A549 (cell line): ENCODE measurements around the gene BCO1. TPM values are rescaled to one million over a fixed set of nuclear protein-coding genes. Genes with fewer than 3 reads are reported as not detected.

Source experiments
- ATAC-seq, 2 experiments: fragments of 200-7000 bp in 1 of 2; fragments of >200 bp in 1 of 2; cut with Nextera tagmentation in 1 of 2; cut with Tn5 transposase in 1 of 2; 3 replicates each; pipeline versions ENCODE4 v1.8.0 to v1.9.1; 2018 to 2020; ENCODE audit warnings: mild to moderate bottlenecking in 1 of 2, moderate library complexity in 1 of 2
- CTCF ChIA-PET: fragments of 300-600 bp; sonication (Branson Sonifier 250); formaldehyde crosslinking; extraction: SDS; loops from one replicate; lab custom pipeline; 2021; ENCODE audit warnings: antibody characterized with exemption, inconsistent platforms; lab: Yijun Ruan, JAX
- POLR2A ChIA-PET: fragments of 350-600 bp; formaldehyde crosslinking; extraction: SDS; loops from one replicate; lab custom pipeline; 2021; ENCODE audit warnings: antibody characterized with exemption, inconsistent platforms; lab: Yijun Ruan, JAX
- DNase-seq, 2 experiments: peaks; one replicate each; pipeline versions ENCODE4 v3.0.0 to v3.0.0-alpha.2; 2011 to 2016; ENCODE audit warnings: low read depth in 1 of 2, low spot score in 1 of 2
- FAIRE-seq: peaks from 2 replicates; lab custom pipeline; 2011; peaks lifted over from hg19 to GRCh38; lab: Jason Lieb, UNC
- H3K27ac ChIP-seq, 2 experiments: fragments of >200 bp; sonication (Bioruptor Twin); formaldehyde crosslinking; 3 replicates each; pipeline ENCODE4 v1.5.1; 2016 to 2017
- H3K4me1 ChIP-seq: fragments of >200 bp; sonication (Bioruptor Twin); formaldehyde crosslinking; 3 replicates; pipeline ENCODE4 v1.6.1; 2016
- H3K4me2 ChIP-seq: fragments of >200 bp; sonication (Bioruptor Twin); formaldehyde crosslinking; 3 replicates; pipeline ENCODE4 v1.6.1; 2016
- H3K4me3 ChIP-seq: fragments of >200 bp; sonication (Bioruptor Twin); formaldehyde crosslinking; 3 replicates; pipeline ENCODE4 v1.5.1; 2016
- H3K9me3 ChIP-seq: fragments of >200 bp; sonication (Bioruptor Twin); formaldehyde crosslinking; 3 replicates; pipeline ENCODE4 v1.6.1; 2016
- BHLHE40 ChIP-seq: IDR thresholded peaks from 2 replicates; pipeline ENCODE4 v1.6.1; 2012; ENCODE audit warnings: low read depth, low read length, inconsistent platforms
- CBX2 ChIP-seq: fragments of 200-600 bp; sonication (generic); IDR thresholded peaks from 2 replicates; pipeline ENCODE4 v1.6.1; 2016; ENCODE audit warnings: low read depth, mild to moderate bottlenecking, borderline replicate concordance
- CHD4 ChIP-seq: fragments of 200-600 bp; sonication (generic); IDR thresholded peaks from 2 replicates; pipeline ENCODE4 v1.6.1; 2016; ENCODE audit warnings: antibody characterized with exemption, mild to moderate bottlenecking, borderline replicate concordance
- EHMT2 ChIP-seq: fragments of 200-600 bp; sonication (generic); IDR thresholded peaks from 2 replicates; pipeline ENCODE4 v1.6.1; 2016; ENCODE audit warnings: antibody characterized with exemption, low read depth, mild to moderate bottlenecking, moderate library complexity
- GATA3 ChIP-seq: IDR thresholded peaks from 2 replicates; pipeline ENCODE4 v1.6.1; 2012; ENCODE audit warnings: borderline replicate concordance
- HOXA7 ChIP-seq: fragments of 250-450 bp; sonication (Bioruptor Pico); IDR thresholded peaks from 2 replicates; pipeline ENCODE4 v1.5.0; 2020; ENCODE audit warnings: mild to moderate bottlenecking, moderate library complexity
- HOXB13 ChIP-seq: fragments of 250-450 bp; sonication (Bioruptor Pico); IDR thresholded peaks from 2 replicates; pipeline ENCODE4 v1.5.0; 2020; ENCODE audit warnings: low read depth, mild to moderate bottlenecking, moderate library complexity
- JUNB ChIP-seq: fragments of >200 bp; sonication (Bioruptor Twin); formaldehyde crosslinking; IDR thresholded peaks from 2 replicates; pipeline ENCODE4 v1.6.1; 2016
- KDM1A ChIP-seq: fragments of 200-600 bp; sonication (generic); IDR thresholded peaks from 2 replicates; pipeline ENCODE4 v1.6.1; 2016; ENCODE audit warnings: low read depth, mild to moderate bottlenecking
- KDM5A ChIP-seq: fragments of 200-600 bp; sonication (generic); IDR thresholded peaks from 2 replicates; pipeline ENCODE4 v1.6.1; 2016; ENCODE audit warnings: antibody characterized with exemption, mild to moderate bottlenecking
- NFE2L2 ChIP-seq: fragments of 150-350 bp; conservative IDR thresholded peaks from 2 replicates; pipeline ENCODE4 v1.6.1; 2014; ENCODE audit warnings: low read length
- PHF8 ChIP-seq: fragments of 200-600 bp; sonication (generic); IDR thresholded peaks from 2 replicates; pipeline ENCODE4 v1.6.1; 2016; ENCODE audit warnings: low read depth, mild to moderate bottlenecking, antibody characterized with exemption, moderate library complexity, borderline replicate concordance
- POLR2AphosphoS2 ChIP-seq: conservative IDR thresholded peaks from 2 replicates; pipeline ENCODE4 v1.6.1; 2012; ENCODE audit warnings: low read length, improper control_type of control experiment, inconsistent platforms
- SREBF2 ChIP-seq: fragments of 450-650 bp; IDR thresholded peaks from 2 replicates; pipeline ENCODE4 v1.6.1; 2014; ENCODE audit warnings: mild to moderate bottlenecking, moderate library complexity
- WGBS: methylation state at CpG from one replicate; pipeline ENCODE4 v1.1.6; 2017; ENCODE audit errors: missing lambda C conversion rate; 5-methylcytosine and 5-hydroxymethylcytosine counted together
- polyA plus RNA-seq, 4 experiments: library from polyadenylated mRNA; depleted of rRNA in 3 of 4; stranded (reverse); fragments of >200 nt; fragmentation: RNase III in 1 of 4; extraction: RNeasy Plus Mini Kit Qiagen cat#74134 plus additional on column Dnase treatment in 1 of 4; gene quantifications; 2 replicates in 3 of 4; 3 replicates in 1 of 4; pipeline ENCODE4 v1.2.3, GENCODE V29; 2011 to 2017
- TF ChIP-seq, protein P1 (sequence below): fragments of 200-600 bp; sonication (generic); IDR thresholded peaks from 2 replicates; pipeline ENCODE4 v1.6.1; 2016; ENCODE audit warnings: antibody characterized with exemption, mild to moderate bottlenecking, moderate library complexity
- TF ChIP-seq, protein P2 (sequence below): fragments of 250-450 bp; sonication (Bioruptor Pico); IDR thresholded peaks from 2 replicates; pipeline ENCODE4 v1.5.0; 2020; ENCODE audit warnings: low read depth, mild to moderate bottlenecking, moderate library complexity
- TF ChIP-seq, protein P3 (sequence below): fragments of 450-650 bp; IDR thresholded peaks from 2 replicates; pipeline ENCODE4 v1.6.1; 2014; ENCODE audit warnings: antibody characterized with exemption
- TF ChIP-seq, protein P4 (sequence below): fragments of 150-350 bp; IDR thresholded peaks from 2 replicates; pipeline ENCODE4 v1.6.1; 2014; ENCODE audit warnings: low read depth, mild to moderate bottlenecking, low read length
- TF ChIP-seq, protein P5 (sequence below): IDR thresholded peaks from 2 replicates; pipeline ENCODE4 v1.6.1; 2012

The BCO1 gene
- polyA plus RNA-seq, 2 of the 4 experiments (the other 2 are of a cell fraction) = 5.0 to 6.2 TPM

DNA sequence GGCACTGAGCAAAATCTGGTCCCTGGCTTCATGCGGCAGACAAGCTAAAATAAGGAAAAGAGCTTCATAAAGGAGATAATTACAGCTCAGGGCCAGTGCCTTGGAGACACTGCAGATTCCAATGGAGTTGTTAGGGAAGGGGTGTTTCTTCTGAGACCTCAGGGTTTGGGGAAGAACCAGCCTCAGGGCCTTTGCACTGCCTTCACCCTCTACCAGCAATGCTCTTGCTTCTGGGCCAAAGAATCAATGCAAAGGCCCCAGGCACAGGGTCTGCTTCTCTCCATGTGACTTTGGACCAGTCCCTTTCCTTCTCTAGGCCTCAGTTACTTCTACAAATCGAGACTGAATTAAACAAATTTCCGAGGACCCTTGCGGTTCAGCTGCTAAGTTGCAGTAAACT, 40.0 kb downstream of the BCO1 start:
- 79% methylated on average over 4 of the region's 4 CpGs for WGBS
- no peak overlapping the region for H3K27ac ChIP-seq
- H3K9me3 ChIP-seq = no peaks in the 10 kb centered on the region
- ChIA-PET CTCF (interaction anchor here (1.0 kb wide), 1 partner anchor 17 kb away, joined by 3 read pairs; no protein-coding TSS in a partner anchor), POLR2A (no interaction called here)
- H3K4me3 ChIP-seq = no peak overlapping the region
- no peak overlapping the region for H3K4me2 ChIP-seq
- ATAC-seq = no peak
- FAIRE-seq = no peak
- DNase-seq = no peak
- TF ChIP-seq BHLHE40 (no peak), EHMT2 (no peak), CBX2 (no peak), GATA3 (no peak), KDM5A (no peak), JUNB (no peak), HOXA7 (CRISPR knock-in tag) (no peak), CHD4 (no peak), PHF8 (no peak), HOXB13 (CRISPR knock-in tag) (no peak), NFE2L2 (no peak), POLR2AphosphoS2 (no peak), KDM1A (no peak)
- TF ChIP-seq, protein P1, sequence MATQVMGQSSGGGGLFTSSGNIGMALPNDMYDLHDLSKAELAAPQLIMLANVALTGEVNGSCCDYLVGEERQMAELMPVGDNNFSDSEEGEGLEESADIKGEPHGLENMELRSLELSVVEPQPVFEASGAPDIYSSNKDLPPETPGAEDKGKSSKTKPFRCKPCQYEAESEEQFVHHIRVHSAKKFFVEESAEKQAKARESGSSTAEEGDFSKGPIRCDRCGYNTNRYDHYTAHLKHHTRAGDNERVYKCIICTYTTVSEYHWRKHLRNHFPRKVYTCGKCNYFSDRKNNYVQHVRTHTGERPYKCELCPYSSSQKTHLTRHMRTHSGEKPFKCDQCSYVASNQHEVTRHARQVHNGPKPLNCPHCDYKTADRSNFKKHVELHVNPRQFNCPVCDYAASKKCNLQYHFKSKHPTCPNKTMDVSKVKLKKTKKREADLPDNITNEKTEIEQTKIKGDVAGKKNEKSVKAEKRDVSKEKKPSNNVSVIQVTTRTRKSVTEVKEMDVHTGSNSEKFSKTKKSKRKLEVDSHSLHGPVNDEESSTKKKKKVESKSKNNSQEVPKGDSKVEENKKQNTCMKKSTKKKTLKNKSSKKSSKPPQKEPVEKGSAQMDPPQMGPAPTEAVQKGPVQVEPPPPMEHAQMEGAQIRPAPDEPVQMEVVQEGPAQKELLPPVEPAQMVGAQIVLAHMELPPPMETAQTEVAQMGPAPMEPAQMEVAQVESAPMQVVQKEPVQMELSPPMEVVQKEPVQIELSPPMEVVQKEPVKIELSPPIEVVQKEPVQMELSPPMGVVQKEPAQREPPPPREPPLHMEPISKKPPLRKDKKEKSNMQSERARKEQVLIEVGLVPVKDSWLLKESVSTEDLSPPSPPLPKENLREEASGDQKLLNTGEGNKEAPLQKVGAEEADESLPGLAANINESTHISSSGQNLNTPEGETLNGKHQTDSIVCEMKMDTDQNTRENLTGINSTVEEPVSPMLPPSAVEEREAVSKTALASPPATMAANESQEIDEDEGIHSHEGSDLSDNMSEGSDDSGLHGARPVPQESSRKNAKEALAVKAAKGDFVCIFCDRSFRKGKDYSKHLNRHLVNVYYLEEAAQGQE = no peak
- TF ChIP-seq, protein P2, sequence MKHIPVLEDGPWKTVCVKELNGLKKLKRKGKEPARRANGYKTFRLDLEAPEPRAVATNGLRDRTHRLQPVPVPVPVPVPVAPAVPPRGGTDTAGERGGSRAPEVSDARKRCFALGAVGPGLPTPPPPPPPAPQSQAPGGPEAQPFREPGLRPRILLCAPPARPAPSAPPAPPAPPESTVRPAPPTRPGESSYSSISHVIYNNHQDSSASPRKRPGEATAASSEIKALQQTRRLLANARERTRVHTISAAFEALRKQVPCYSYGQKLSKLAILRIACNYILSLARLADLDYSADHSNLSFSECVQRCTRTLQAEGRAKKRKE = no peak
- TF ChIP-seq, protein P3, sequence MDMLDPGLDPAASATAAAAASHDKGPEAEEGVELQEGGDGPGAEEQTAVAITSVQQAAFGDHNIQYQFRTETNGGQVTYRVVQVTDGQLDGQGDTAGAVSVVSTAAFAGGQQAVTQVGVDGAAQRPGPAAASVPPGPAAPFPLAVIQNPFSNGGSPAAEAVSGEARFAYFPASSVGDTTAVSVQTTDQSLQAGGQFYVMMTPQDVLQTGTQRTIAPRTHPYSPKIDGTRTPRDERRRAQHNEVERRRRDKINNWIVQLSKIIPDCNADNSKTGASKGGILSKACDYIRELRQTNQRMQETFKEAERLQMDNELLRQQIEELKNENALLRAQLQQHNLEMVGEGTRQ = no peak
- TF ChIP-seq, protein P4, sequence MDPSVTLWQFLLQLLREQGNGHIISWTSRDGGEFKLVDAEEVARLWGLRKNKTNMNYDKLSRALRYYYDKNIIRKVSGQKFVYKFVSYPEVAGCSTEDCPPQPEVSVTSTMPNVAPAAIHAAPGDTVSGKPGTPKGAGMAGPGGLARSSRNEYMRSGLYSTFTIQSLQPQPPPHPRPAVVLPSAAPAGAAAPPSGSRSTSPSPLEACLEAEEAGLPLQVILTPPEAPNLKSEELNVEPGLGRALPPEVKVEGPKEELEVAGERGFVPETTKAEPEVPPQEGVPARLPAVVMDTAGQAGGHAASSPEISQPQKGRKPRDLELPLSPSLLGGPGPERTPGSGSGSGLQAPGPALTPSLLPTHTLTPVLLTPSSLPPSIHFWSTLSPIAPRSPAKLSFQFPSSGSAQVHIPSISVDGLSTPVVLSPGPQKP = no peak
- TF ChIP-seq, protein P5, sequence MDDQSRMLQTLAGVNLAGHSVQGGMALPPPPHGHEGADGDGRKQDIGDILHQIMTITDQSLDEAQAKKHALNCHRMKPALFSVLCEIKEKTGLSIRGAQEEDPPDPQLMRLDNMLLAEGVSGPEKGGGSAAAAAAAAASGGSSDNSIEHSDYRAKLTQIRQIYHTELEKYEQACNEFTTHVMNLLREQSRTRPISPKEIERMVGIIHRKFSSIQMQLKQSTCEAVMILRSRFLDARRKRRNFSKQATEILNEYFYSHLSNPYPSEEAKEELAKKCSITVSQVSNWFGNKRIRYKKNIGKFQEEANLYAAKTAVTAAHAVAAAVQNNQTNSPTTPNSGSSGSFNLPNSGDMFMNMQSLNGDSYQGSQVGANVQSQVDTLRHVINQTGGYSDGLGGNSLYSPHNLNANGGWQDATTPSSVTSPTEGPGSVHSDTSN = no peak
- no peaks in the 10 kb centered on the region for H3K4me1 ChIP-seq

DNA sequence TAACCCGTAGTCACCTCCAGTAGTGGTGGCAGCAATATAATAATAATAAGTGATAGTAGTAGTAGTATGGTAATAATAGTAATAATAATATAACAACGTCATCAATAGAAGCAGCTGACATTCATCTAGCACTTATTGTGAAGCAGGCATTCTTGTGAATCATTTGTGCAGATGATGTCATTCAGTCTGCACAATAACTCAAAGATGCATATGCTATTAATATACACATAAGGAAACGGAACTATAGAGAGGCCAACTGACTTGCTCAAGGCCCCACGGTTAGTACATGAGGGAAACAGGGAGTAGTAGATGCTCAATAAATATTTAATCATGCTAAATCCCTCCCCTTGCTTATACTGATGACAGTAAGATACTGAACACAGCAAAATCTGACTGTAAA, 40.9 kb downstream of the BCO1 start:
- 53% methylated on average over 4 of the region's 4 CpGs for WGBS
- H3K27ac ChIP-seq = no peak overlapping the region
- H3K4me3 ChIP-seq = no peak overlapping the region
- H3K4me1 ChIP-seq = no peaks in the 10 kb centered on the region
- H3K4me2 ChIP-seq = no peak overlapping the region
- CTCF ChIA-PET = no interaction called here
- H3K9me3 ChIP-seq = no peaks in the 10 kb centered on the region
- POLR2A ChIA-PET = no interaction called here
- no peak for TF ChIP-seq SREBF2
- peak in 1 of 2 experiments; percentile 14 for DNase-seq
- no peak for FAIRE-seq
- no peak for ATAC-seq
